ENCODE results near the gene DENND4A. TPM values are rescaled to one million over a fixed set of nuclear protein-coding genes. Genes with fewer than 3 reads are reported as not detected.
A peak's percentile ranks its signal among the peaks of the same experiment; 100 is the strongest.

The DENND4A gene
- total and polyA plus RNA-seq, 9 of the 15 experiments (the other 6 are each of a cell fraction or from before 2014, with no cell fraction given) = 6.8 to 32.3 (median 19.9) TPM

DNA sequence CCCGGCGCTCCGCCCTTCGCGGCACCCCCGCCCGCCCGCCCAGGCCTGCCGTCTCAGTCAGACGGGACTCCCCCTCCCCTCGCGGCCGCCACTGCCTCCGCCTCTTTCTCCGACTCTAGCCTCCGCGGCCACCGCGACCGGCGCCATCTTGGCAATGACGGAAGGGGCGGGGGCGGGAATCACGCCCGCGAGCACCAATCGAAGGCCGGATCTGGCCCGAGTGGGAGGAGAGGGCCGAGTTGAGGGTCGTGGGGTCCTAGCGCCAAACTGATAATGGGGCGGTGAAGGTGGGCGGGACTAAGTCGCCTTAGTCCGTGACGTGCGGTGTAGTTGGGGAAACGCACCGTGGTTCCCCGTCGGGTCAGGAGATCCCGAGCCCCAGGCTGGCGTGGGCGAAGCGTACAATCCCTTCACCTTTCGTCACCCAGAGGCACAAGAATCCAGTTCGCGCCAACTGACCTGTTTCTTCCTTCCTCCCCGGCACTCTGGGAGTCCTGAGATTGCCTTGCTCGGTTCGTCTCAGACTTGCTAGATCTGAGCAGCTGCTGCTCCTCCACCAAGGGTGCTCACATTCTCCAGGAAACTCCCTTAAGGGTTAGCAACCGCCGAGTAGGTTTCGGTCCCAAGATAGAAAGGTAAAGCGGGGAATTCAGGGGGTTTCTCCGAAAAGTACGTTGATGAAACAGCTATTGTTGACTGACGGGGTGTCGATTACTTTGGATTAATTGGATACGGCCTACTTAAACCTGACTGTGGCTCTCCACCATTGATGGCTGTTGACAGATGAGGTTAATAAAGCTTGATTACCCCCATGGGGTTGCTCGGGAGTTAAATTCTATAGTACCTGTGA lies at the start of gene DENND4A (continued):
- TF ChIP-seq RREB1 (CRISPR knock-in tag; IDR thresholded peaks at IDR 0.05) (0 out of 2 replicates have a peak, but pooled peaks have one; percentile 45), RBM25 (IDR thresholded peaks at IDR 0.05; ENCODE audit: low read depth, low read length, severe bottlenecking) (no peak), BCOR (IDR thresholded peaks at IDR 0.05) (peak; percentile 46), ZNF699 (CRISPR knock-in tag; IDR thresholded peaks at IDR 0.05; ENCODE audit: insufficient replicate concordance) (no peak), ZSCAN29 (IDR thresholded peaks at IDR 0.05) (no peak), EHMT2 (IDR thresholded peaks at IDR 0.05) (peak; percentile 47; the same call in 1 of the 2 replicates), E2F1 (CRISPR knock-in tag; IDR thresholded peaks at IDR 0.05) (peak; percentile 74)
- TF ChIP-seq, protein P1, sequence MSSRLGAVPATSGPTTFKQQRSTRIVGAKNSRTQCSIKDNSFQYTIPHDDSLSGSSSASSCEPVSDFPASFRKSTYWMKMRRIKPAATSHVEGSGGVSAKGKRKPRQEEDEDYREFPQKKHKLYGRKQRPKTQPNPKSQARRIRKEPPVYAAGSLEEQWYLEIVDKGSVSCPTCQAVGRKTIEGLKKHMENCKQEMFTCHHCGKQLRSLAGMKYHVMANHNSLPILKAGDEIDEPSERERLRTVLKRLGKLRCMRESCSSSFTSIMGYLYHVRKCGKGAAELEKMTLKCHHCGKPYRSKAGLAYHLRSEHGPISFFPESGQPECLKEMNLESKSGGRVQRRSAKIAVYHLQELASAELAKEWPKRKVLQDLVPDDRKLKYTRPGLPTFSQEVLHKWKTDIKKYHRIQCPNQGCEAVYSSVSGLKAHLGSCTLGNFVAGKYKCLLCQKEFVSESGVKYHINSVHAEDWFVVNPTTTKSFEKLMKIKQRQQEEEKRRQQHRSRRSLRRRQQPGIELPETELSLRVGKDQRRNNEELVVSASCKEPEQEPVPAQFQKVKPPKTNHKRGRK (tag; IDR thresholded peaks at IDR 0.05) = no peak
